VCaP (cell line): Measurements from ENCODE around the gene TXNL4A.

ENCODE experiments used
- H3K27ac ChIP-seq: fragments of 450-650 bp; 2 replicates; pipeline ENCODE4 v1.5.1; 2017
- CTCF ChIP-seq: fragments of 450-650 bp; conservative IDR thresholded peaks from 2 replicates; pipeline ENCODE4 v1.5.1; 2017; ENCODE audit warnings: mild to moderate bottlenecking, moderate library complexity

The TXNL4A gene

GRCh38 chr18:79927607-79928562, 60.5 kb downstream of the TXNL4A start:
- H3K27ac ChIP-seq, result no peak overlapping the region
- TF ChIP-seq CTCF, result no peak

GRCh38 chr18:79926715-79927606, 61.4 kb downstream of the TXNL4A start:
- no peak for TF ChIP-seq CTCF
- no peak overlapping the region for H3K27ac ChIP-seq

DNA sequence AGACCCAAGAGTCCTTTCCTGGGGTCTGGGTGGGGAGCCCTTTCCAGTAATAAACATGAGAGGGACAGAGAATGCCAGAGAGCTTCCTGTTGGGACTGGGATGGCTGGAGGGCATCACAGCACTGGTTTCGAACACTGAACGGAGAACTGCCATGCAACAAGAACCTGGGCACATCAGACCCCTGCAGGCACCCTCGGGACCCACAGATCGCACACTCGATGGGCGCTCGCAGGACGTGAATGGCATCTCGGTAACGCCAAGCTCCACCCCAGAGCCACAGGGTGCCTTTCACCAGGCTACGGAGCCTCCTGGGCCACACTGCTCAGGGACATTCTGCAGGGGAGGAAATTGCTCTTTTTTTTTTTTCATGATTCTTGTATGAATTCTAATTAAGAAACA, 62.1 kb downstream of the TXNL4A start:
- TF ChIP-seq CTCF, result no peak
- H3K27ac ChIP-seq, result no peak overlapping the region

GRCh38 chr18:79924814-79925731, 63.3 kb downstream of the TXNL4A start:
- TF ChIP-seq CTCF, result no peak
- H3K27ac ChIP-seq, result no peak overlapping the region

DNA sequence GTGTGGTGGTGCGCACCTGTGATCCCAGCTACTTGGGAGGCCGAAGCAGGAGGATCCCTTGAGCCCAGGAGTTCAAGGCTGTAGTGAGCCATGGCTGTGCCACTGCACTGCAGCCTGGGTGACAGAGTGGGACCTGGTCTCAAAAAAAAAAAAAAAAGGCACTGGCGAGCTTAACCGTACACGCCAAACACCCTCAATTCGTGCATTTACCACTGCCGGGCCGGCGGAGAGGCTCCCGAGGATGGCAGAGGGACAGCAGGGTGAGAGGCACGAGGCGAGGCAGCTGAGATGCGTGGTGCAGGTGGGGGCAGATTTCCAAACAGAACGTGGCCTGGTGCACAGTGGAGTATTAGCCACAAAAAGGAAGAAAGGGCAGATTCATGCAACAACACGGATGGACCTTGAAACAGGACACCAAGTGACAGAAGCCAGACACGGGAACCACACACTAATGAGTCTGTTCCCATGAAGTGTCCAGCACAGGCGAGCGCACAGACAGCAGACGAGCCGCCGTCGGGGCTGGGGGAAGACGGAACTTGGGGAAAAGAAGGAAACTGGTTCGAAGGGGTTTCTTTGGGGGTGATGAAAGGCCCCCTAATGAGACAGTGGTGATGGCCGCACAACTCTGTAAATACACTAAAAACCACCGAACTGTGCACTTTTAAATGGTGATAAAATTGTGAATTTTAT, 64.3 kb downstream of the TXNL4A start:
- no peak overlapping the region for H3K27ac ChIP-seq
- TF ChIP-seq CTCF, result no peak

- H3K27ac ChIP-seq, result no peak overlapping the region
- no peak for TF ChIP-seq CTCF
Observed at GRCh38 chr18:79922971-79923411, 65.4 kb downstream of the TXNL4A start.
